MCF 10A (cell line): ENCODE results near the gene CRYGC. TPM values are rescaled to one million over a fixed set of nuclear protein-coding genes. Genes with fewer than 3 reads are reported as not detected.
"Not testable (repeated sequence)": the region's sequence is repeated elsewhere in the genome, so short reads cannot be mapped to it uniquely, and the experiment has no call there.

ENCODE experiments used
- BruUV-seq: library from RNA; stranded (reverse); fragments of 400-500 nt; replicated peaks from 2 replicates; lab custom pipeline; 2021; lab: Mats Ljungman, UMichigan
- CTCF ChIA-PET: fragments of 300-600 bp; sonication (Branson Sonifier 250); formaldehyde crosslinking; extraction: SDS; loops from one replicate; lab custom pipeline; 2021; ENCODE audit warnings: antibody characterized with exemption, inconsistent platforms; lab: Yijun Ruan, JAX
- POLR2A ChIA-PET: fragments of 300-600, 350-650 bp; sonication (Branson Sonifier 250); formaldehyde crosslinking; extraction: SDS; loops from one replicate; lab custom pipeline; 2020; ENCODE audit warnings: antibody characterized with exemption, inconsistent platforms; lab: Yijun Ruan, JAX
- DNase-seq: peaks from one replicate; pipeline ENCODE4 v3.0.0-alpha.2; 2018; ENCODE audit not compliant: unreplicated experiment
- H3K27ac Mint-ChIP-seq: one replicate; pipeline ENCODE4 v1.8.0; 2022; ENCODE audit warnings: mild to moderate bottlenecking, low read depth, mixed read lengths; ENCODE audit not compliant: unreplicated experiment
- H3K27me3 Mint-ChIP-seq: one replicate; pipeline ENCODE4 v1.8.0; 2022; ENCODE audit warnings: mixed read lengths; ENCODE audit not compliant: insufficient read depth, unreplicated experiment
- H3K36me3 Mint-ChIP-seq: one replicate; pipeline ENCODE4 v1.8.0; 2022; ENCODE audit warnings: mild to moderate bottlenecking, moderate library complexity, mixed read lengths; ENCODE audit not compliant: insufficient read depth, unreplicated experiment
- H3K4me1 Mint-ChIP-seq: one replicate; pipeline ENCODE4 v1.8.0; 2022; ENCODE audit warnings: mixed read lengths; ENCODE audit not compliant: insufficient read depth, unreplicated experiment
- H3K4me3 Mint-ChIP-seq: one replicate; pipeline ENCODE4 v1.8.0; 2022; ENCODE audit warnings: mild to moderate bottlenecking, moderate library complexity, mixed read lengths; ENCODE audit not compliant: unreplicated experiment
- H3K9me3 Mint-ChIP-seq: one replicate; pipeline ENCODE4 v1.8.0; 2022; ENCODE audit warnings: mixed read lengths; ENCODE audit not compliant: unreplicated experiment
- intact Hi-C: fragments of 100-400 bp; cut with micrococcal nuclease; formaldehyde crosslinking; loops from 2 replicates; pipeline ENCODE4 v1.14.1; 2022
- total RNA-seq: library from RNA; stranded (reverse); gene quantifications from 2 replicates; pipeline ENCODE4 v1.2.3, GENCODE V29; 2022
- TF ChIP-seq, protein P1 (sequence below): fragments of 200-600 bp; IDR thresholded peaks from one replicate; pipeline ENCODE4 v1.8.0; 2022; ENCODE audit warnings: antibody characterized with exemption, mild to moderate bottlenecking; ENCODE audit not compliant: unreplicated experiment

The CRYGC gene
- total RNA-seq, 1 experiment from 2014 or later: not detected

DNA sequence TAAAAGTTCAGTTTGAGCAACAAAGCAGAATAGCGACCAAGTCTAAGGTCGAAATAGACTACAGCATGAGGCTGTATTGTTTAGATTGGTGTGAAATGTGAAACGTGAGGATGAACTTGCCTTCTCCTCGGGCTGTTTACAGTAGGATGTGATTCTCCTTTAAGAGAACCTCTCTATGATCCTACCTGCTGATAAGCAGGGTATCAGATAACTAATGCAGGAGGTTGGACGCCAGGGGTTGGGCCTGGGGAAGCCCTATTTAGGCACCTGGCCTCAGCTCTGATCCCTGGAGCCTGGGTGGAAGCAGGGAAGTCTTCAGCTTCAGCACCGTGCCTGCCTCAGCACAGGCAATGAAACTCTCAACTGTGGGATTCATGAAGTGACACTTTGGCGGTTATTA is 16.7 kb downstream of the CRYGC start:
- DNase-seq: no peak
- Mint-ChIP-seq H3K27ac (no peak overlapping the region), H3K4me1 (no peaks in the 10 kb centered on the region), H3K4me3 (no peak overlapping the region), H3K9me3 (no peaks in the 10 kb centered on the region), H3K27me3 (no peaks in the 10 kb centered on the region), H3K36me3 (no peaks in the 10 kb centered on the region)
- ChIA-PET CTCF (interaction anchor here (0.8 to 2.0 kb wide), 2 partner anchors 10 to 63 kb away, joined by 3 to 5 read pairs; no protein-coding TSS in a partner anchor), POLR2A (no interaction called here)
- intact Hi-C loops: no loop called here
- BruUV-seq: no TSS peak
- TF ChIP-seq, protein P1, sequence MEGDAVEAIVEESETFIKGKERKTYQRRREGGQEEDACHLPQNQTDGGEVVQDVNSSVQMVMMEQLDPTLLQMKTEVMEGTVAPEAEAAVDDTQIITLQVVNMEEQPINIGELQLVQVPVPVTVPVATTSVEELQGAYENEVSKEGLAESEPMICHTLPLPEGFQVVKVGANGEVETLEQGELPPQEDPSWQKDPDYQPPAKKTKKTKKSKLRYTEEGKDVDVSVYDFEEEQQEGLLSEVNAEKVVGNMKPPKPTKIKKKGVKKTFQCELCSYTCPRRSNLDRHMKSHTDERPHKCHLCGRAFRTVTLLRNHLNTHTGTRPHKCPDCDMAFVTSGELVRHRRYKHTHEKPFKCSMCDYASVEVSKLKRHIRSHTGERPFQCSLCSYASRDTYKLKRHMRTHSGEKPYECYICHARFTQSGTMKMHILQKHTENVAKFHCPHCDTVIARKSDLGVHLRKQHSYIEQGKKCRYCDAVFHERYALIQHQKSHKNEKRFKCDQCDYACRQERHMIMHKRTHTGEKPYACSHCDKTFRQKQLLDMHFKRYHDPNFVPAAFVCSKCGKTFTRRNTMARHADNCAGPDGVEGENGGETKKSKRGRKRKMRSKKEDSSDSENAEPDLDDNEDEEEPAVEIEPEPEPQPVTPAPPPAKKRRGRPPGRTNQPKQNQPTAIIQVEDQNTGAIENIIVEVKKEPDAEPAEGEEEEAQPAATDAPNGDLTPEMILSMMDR: no peak

DNA sequence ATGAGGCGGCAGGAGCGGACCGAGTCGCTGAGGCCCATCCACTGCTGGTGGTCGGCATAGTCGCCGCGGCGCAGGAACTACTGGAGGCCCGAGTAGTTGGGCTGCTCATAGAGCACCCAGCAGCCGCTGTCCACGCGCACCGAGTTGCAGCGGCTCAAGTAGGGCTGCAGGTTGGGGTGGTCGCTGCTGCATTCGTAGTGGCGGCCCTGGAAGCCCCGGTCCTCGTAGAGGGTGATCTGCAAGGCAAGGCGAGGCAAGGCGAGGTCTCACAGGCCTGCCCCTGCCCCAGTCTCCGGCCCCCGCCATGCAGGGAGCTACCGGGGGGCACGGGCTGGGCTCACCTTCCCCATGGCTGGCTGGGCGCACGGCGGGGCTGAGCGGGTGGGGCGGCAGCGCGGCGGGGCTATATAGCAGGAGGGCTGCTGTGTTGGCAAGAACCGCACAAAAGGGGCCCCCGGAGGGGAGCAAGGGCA is 17.3 kb downstream of the CRYGC start:
- CTCF ChIA-PET: interaction anchor here (0.8 to 2.0 kb wide), 2 partner anchors 10 to 64 kb away, joined by 3 to 5 read pairs; no protein-coding TSS in a partner anchor
- H3K4me3 Mint-ChIP-seq, intact Hi-C loops, BruUV-seq, H3K4me1 Mint-ChIP-seq, H3K9me3 Mint-ChIP-seq, DNase-seq, H3K36me3 Mint-ChIP-seq, H3K27ac Mint-ChIP-seq, POLR2A ChIA-PET, H3K27me3 Mint-ChIP-seq: not testable (repeated sequence)

DNA sequence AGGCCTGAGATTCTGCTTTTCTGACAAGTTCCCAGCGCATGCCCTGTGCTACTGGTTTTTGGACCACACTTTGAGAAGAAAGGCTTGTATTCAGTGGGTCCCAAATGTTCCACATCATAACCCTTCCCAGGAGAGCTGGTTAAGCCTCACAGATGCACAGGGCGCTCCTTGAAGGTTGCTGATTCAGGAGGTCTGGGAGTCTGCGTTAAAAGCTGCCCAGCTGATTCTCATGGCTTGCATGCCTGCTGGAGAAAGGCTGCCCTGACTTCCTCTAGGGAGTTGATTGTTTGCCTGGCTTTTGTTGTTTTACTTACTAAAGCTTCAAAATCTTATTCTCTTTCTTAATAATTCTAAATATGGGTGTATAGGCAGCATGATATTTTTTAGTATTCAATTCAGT is 26.0 kb downstream of the CRYGC start:
- Mint-ChIP-seq H3K36me3 (no peaks in the 10 kb centered on the region), H3K27me3 (no peaks in the 10 kb centered on the region), H3K27ac (no peak overlapping the region), H3K4me3 (no peak overlapping the region), H3K9me3 (no peaks in the 10 kb centered on the region), H3K4me1 (peaks cover 4% of the 10 kb centered on the region)
- ChIA-PET POLR2A (interaction anchor here (0.6 kb wide), 1 partner anchor 1502 kb away, joined by 5 read pairs; no protein-coding TSS in a partner anchor), CTCF (interaction anchor here (0.5 to 4.7 kb wide), 6 partner anchors 9 to 338 kb away, joined by 3 to 46 read pairs (median 4); partner anchors contain the start of gene IDH1)
- TF ChIP-seq, protein P1: no peak
- intact Hi-C loops: loop anchor here (2.0 to 10.0 kb wide), 3 partner anchors 71 to 1104 kb away; no protein-coding TSS in a partner anchor
- DNase-seq: no peak
- no TSS peak for BruUV-seq

DNA sequence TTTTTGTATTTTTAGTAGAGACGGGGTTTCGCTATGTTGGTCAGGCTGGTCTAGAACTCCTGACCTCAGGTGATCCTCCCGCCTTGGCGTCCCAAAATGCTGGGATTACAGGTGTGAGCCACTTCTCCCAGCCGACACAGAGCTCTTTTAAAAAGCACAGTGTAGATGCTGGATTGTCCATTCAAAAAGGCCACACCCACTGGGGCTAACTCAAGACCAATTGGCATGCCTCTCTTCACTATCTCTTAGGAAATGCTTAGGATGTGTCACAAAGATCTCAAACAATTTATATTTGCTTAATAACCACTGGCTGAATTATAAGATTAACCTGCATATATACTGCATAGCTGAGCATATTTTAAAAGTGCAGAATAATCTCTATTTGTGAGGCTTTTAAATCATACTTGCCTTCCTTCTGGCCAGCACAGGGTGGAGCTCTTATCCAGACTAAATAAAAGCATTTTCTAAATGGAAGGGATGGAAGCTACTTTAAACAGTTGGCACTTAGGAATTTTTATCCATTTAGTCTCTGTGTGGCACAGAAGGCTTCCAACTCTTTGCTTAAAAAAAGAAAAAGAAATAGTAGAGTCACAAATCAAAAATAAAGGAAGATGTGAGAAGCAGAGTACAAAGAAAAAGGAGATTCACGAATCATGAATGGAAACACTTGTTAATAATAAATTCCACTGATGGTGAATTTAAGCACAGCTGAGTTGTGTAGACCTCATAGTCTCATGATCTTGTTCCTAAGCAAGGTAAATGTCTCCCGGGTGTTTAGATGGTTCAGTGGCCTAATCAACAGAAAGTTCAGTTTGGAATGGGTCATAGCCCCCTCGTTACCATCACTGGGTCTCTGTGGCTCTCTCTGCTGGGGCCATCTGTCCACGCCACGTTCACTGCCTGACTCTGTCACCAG is 27.7 kb downstream of the CRYGC start:
- H3K9me3 Mint-ChIP-seq: no peaks in the 10 kb centered on the region
- ChIA-PET POLR2A (interaction anchor here (1.7 to 2.4 kb wide), 3 partner anchors 73 to 165 kb away, joined by 6 to 22 read pairs (median 11); partner anchors contain the start of genes IDH1 and PIKFYVE), CTCF (interaction anchor here (0.6 to 4.7 kb wide), 26 partner anchors 9 to 1135 kb away, joined by 3 to 46 read pairs (median 4); partner anchors contain the start of genes IDH1 and PIKFYVE)
- H3K27ac Mint-ChIP-seq: no peak overlapping the region
- intact Hi-C loops: loop anchor here (1.0 to 10.0 kb wide), 4 partner anchors 73 to 1105 kb away; partner anchors contain the start of gene IDH1
- BruUV-seq: no TSS peak
- H3K36me3 Mint-ChIP-seq: no peaks in the 10 kb centered on the region
- TF ChIP-seq, protein P1: peak; percentile 30
- H3K4me1 Mint-ChIP-seq: peaks cover 4% of the 10 kb centered on the region
- no peak overlapping the region for H3K4me3 Mint-ChIP-seq
- H3K27me3 Mint-ChIP-seq: no peaks in the 10 kb centered on the region
- DNase-seq: peak; percentile 37
